ENCODE data around the gene MYO3B. TPM values are rescaled to one million over a fixed set of nuclear protein-coding genes. Genes with fewer than 3 reads are reported as not detected.
"Not testable (repeated sequence)": the region's sequence is repeated elsewhere in the genome, so short reads cannot be mapped to it uniquely, and the experiment has no call there.

The MYO3B gene
- total RNA-seq, 1 experiment from 2014 or later = not detected

DNA sequence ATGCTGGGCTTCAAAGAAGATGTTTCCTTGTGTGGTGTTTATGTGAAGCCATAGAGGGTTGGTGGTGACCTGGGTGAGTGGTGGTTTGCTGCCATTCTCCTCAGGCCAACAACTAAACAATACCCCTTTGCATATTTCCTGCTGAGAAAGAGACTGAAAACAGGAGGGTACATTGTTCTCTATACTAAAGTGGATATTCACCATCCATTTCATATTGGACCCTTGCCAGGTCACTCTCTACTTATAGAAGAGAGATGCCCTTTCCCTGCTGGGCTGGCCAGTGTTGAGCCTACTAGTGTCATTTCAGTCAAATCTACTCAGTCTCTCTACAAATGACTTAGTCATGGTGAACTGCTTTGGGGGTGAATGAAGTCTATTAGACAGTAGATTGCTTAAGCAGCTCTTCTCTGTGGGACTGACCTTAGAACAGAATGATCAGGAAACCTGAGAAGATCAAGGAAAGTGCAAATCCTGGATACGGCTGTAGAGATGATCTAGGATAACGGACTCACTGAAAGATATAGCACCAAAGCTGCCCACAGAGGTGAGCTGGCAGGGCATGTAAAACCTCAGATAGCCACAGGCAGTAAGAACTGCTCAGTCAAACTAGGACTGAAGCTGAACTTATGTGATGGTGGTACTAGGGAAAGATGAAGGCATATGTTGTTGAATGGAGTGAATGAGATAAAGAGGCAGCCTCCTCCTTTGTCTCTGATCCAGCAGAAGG lies 154.9 kb downstream of the MYO3B start:
- 0 out of 2 replicates have a peak, but pooled peaks cover 3% of the 10 kb centered on the region for H3K4me1 ChIP-seq (replicated peaks)
- no peaks in the 10 kb centered on the region; the same call in 1 of the 2 replicates for H3K27me3 ChIP-seq (replicated peaks)
- no peaks in the 10 kb centered on the region for H3K9me3 ChIP-seq (replicated peaks)
- no peak for DNase-seq (ENCODE audit: low read depth in 1 of 2, low spot score in 2 of 2)
- H3K4me3 ChIP-seq = no peak overlapping the region
- H3K36me3 ChIP-seq = no peaks in the 10 kb centered on the region
- no peak overlapping the region for H3K27ac ChIP-seq

GRCh38 chr2:170335351-170335750 lies 157.4 kb downstream of the MYO3B start:
- H3K9me3 ChIP-seq (replicated peaks) = no peaks in the 10 kb centered on the region
- no peak overlapping the region for H3K27ac ChIP-seq
- H3K4me3 ChIP-seq = no peak overlapping the region
- H3K36me3 ChIP-seq = no peaks in the 10 kb centered on the region
- no peaks in the 10 kb centered on the region for H3K4me1 ChIP-seq (replicated peaks)
- no peak for DNase-seq (ENCODE audit: low read depth in 1 of 2, low spot score in 2 of 2)
- no peaks in the 10 kb centered on the region; the same call in 1 of the 2 replicates for H3K27me3 ChIP-seq (replicated peaks)

DNA sequence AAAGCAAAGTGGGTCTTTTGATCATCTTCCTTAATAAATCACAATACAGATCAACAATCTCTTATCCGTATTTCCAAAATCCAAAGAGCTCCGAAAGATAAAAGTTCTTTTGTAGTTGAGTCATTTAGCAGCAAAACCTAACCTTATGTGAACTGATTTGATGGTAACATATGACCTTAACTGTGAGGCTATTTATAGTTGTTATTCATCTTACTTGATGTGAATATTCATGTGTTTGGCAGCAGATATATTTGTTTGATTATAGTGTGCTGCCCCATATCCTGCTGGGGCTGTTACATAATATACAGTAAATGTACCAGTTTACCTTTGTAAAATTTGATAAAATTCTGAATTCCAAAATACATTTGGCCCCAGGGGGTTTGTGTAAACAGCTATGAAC lies 158.5 kb downstream of the MYO3B start:
- Histone ChIP-seq H3K27me3 (replicated peaks) (no peaks in the 10 kb centered on the region; the same call in 1 of the 2 replicates), H3K4me3 (no peak overlapping the region), H3K27ac (no peak overlapping the region), H3K9me3 (replicated peaks) (no peaks in the 10 kb centered on the region), H3K4me1 (replicated peaks) (no peaks in the 10 kb centered on the region), H3K36me3 (no peaks in the 10 kb centered on the region)
- DNase-seq (ENCODE audit: low read depth in 1 of 2, low spot score in 2 of 2) = no peak

GRCh38 chr2:170336916-170337315 lies 159.0 kb downstream of the MYO3B start:
- Histone ChIP-seq H3K27ac (no peak overlapping the region), H3K36me3 (no peaks in the 10 kb centered on the region), H3K9me3 (replicated peaks) (no peaks in the 10 kb centered on the region), H3K4me3 (no peak overlapping the region), H3K4me1 (replicated peaks) (no peaks in the 10 kb centered on the region), H3K27me3 (replicated peaks) (no peaks in the 10 kb centered on the region; the same call in 1 of the 2 replicates)
- no peak for DNase-seq (ENCODE audit: low read depth in 1 of 2, low spot score in 2 of 2)

- Histone ChIP-seq H3K4me1 (replicated peaks) (no peaks in the 10 kb centered on the region), H3K27ac (no peak overlapping the region), H3K36me3 (no peaks in the 10 kb centered on the region), H3K4me3 (no peak overlapping the region), H3K9me3 (replicated peaks) (no peaks in the 10 kb centered on the region), H3K27me3 (replicated peaks) (no peaks in the 10 kb centered on the region; the same call in 1 of the 2 replicates)
- DNase-seq (ENCODE audit: low read depth in 1 of 2, low spot score in 2 of 2) = no peak
These were observed 161.4 kb downstream of the MYO3B start for GRCh38 chr2:170339322-170339721.

- Histone ChIP-seq H3K4me1 (replicated peaks) (no peaks in the 10 kb centered on the region), H3K4me3 (no peak overlapping the region), H3K36me3 (no peaks in the 10 kb centered on the region), H3K9me3 (replicated peaks) (no peaks in the 10 kb centered on the region), H3K27ac (no peak overlapping the region), H3K27me3 (replicated peaks) (no peaks in the 10 kb centered on the region; the same call in 1 of the 2 replicates)
- no peak for DNase-seq (ENCODE audit: low read depth in 1 of 2, low spot score in 2 of 2)
These were observed 162.1 kb downstream of the MYO3B start for GRCh38 chr2:170339750-170340692.

- Histone ChIP-seq H3K4me1 (replicated peaks) (no peaks in the 10 kb centered on the region), H3K4me3 (no peak overlapping the region)
- DNase-seq (ENCODE audit: low read depth in 1 of 2, low spot score in 2 of 2) = no peak
These were observed 162.7 kb downstream of the MYO3B start for GRCh38 chr2:170340693-170341068.

GRCh38 chr2:170341684-170342623 lies 164.0 kb downstream of the MYO3B start:
- no peak overlapping the region for H3K27ac ChIP-seq
- no peaks in the 10 kb centered on the region for H3K9me3 ChIP-seq (replicated peaks)
- no peaks in the 10 kb centered on the region; the same call in 1 of the 2 replicates for H3K27me3 ChIP-seq (replicated peaks)
- H3K36me3 ChIP-seq = no peaks in the 10 kb centered on the region
- DNase-seq (ENCODE audit: low read depth in 1 of 2, low spot score in 2 of 2) = no peak
- H3K4me1 ChIP-seq (replicated peaks) = no peaks in the 10 kb centered on the region
- H3K4me3 ChIP-seq = no peak overlapping the region

More at GRCh38 chr2:170340693-170341068, 162.7 kb downstream of the MYO3B start:
- Histone ChIP-seq H3K36me3 (no peaks in the 10 kb centered on the region), H3K27ac (no peak overlapping the region), H3K9me3 (replicated peaks) (no peaks in the 10 kb centered on the region), H3K27me3 (replicated peaks) (no peaks in the 10 kb centered on the region; the same call in 1 of the 2 replicates)

DNA sequence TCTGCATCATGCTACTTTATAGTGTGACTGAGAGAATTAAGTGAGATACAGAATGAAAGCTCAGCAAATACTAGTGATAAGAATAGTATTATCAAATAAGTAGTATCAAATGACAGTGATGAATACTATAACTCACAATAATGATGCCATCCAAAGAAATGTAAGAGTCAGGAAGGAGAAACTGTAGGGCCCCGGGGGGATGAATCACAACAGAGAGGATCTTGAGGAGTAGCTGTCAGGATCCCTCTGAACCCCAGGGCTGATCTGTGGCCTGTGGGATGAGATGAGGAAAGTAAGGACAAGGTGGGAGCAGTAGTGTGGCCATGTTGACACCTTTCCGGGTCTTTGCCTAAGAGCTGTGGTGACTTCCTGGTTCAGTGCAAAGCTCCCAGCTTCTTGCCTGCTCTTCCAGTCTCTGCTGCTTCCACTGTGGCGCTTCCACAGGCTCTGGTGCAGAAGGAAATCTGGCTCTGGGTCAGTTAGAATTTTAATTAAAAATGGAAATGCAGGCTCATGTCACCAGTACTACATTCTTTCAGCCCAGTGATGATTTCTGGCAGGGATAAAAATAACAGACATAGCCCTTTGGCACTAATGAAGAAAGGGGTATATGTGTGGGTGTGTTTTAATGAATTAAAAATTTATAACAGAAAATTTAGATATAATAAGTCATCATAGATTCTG lies 166.9 kb downstream of the MYO3B start:
- Histone ChIP-seq H3K27ac (no peak overlapping the region), H3K27me3 (replicated peaks) (no peaks in the 10 kb centered on the region; the same call in 1 of the 2 replicates), H3K4me1 (replicated peaks) (no peaks in the 10 kb centered on the region), H3K9me3 (replicated peaks) (no peaks in the 10 kb centered on the region), H3K36me3 (no peaks in the 10 kb centered on the region), H3K4me3 (no peak overlapping the region)
- DNase-seq (ENCODE audit: low read depth in 1 of 2, low spot score in 2 of 2) = no peak

DNA sequence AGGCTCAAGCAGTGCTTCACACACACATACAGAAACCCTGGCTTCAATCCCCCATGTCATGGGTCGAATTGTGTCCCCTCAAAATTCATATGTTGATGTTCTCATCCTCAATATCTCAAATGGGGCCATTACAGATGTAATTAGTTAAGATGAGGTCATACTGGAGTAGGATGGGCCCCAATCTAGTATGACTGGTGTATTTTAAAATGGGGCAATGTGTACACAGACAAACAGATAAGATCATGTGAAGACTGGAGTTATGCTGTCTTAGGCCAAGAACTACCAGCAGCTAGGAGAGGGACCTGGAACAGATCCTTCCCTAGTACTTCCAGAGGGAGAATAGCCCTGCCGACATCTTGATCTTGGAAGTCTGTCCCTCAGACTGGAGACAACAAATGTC lies 167.7 kb downstream of the MYO3B start:
- Histone ChIP-seq H3K27ac (no peak overlapping the region), H3K4me3 (no peak overlapping the region)

DNA sequence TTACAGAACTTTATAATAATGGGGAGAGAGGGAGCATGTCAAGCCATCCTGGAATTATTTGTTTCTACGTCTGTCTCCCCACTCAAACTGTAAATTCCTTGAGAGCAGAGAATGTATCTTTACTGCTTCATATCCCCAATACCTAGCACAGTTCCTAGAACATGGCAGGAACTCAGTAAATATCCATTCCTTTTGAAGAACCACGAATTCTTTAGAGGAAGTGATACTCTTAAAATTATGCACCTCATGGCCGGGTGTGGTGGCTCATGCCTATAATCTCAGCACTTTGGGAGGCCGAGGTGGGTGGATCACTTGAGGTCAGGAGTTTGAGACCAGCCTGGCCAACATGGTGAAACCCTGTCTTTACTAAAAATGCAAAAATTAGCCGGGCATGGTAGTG lies 171.3 kb downstream of the MYO3B start:
- H3K4me1 ChIP-seq (replicated peaks); H3K27me3 ChIP-seq (replicated peaks); H3K27ac ChIP-seq; DNase-seq (ENCODE audit: low read depth in 1 of 2, low spot score in 2 of 2); H3K9me3 ChIP-seq (replicated peaks); H3K36me3 ChIP-seq; H3K4me3 ChIP-seq: not testable (repeated sequence)

More for the DNA sequence above, 167.7 kb downstream of the MYO3B start:
- Histone ChIP-seq H3K36me3 (no peaks in the 10 kb centered on the region), H3K4me1 (replicated peaks) (no peaks in the 10 kb centered on the region), H3K27me3 (replicated peaks) (no peaks in the 10 kb centered on the region; the same call in 1 of the 2 replicates), H3K9me3 (replicated peaks) (no peaks in the 10 kb centered on the region)
- no peak for DNase-seq (ENCODE audit: low read depth in 1 of 2, low spot score in 2 of 2)

DNA sequence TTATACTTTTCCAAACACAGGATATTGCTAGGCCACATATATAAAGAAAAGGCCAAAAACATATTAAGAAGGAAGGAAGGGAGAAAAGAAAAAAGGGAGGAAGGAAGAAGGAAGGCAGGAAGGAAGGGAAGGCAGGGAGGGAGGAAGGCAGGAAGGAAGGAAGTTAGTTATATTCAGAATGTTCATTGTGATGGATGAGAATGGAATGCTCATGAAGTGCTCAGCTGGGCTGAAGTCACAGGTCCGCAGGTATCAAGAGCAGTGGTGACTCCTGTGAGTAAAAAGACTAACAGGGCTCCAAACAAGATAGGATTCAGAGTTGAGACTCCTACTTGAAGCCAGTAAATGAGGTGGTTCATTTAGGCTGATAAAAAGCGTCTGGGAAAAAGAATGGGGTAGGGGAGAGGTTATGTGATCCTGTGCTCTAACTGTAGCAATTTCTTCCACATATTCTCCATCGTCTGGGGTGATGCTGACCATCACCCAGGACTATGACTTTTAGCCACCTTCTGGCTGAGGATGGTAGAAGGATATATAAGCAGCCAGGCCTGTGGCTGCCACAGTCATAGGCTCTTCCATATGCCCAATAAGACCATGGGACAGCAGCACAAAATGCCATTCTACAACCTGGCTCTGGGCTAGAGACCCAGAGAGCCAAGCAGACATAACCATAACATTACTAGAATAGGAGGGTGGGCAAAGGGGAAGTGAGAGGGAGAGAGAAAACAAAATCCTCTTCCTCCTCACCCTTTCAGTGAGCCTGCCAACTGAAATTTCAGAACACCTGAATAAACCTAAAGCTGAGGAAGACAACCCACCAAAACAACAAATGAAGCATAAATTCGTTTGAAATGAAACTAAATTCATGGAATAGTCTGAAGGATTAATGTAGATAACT lies 173.2 kb downstream of the MYO3B start:
- no peaks in the 10 kb centered on the region for H3K4me1 ChIP-seq (replicated peaks)
- H3K36me3 ChIP-seq = no peaks in the 10 kb centered on the region
- no peaks in the 10 kb centered on the region for H3K9me3 ChIP-seq (replicated peaks)
- peaks cover 6% of the 10 kb centered on the region; the same call in 1 of the 2 replicates for H3K27me3 ChIP-seq (replicated peaks)
- H3K4me3 ChIP-seq = no peak overlapping the region
- DNase-seq (ENCODE audit: low read depth in 1 of 2, low spot score in 2 of 2) = no peak
- H3K27ac ChIP-seq = no peak overlapping the region

All from SJSA1 (cell line).